ENCODE results near the gene OXER1.

OXER1 gene

DNA sequence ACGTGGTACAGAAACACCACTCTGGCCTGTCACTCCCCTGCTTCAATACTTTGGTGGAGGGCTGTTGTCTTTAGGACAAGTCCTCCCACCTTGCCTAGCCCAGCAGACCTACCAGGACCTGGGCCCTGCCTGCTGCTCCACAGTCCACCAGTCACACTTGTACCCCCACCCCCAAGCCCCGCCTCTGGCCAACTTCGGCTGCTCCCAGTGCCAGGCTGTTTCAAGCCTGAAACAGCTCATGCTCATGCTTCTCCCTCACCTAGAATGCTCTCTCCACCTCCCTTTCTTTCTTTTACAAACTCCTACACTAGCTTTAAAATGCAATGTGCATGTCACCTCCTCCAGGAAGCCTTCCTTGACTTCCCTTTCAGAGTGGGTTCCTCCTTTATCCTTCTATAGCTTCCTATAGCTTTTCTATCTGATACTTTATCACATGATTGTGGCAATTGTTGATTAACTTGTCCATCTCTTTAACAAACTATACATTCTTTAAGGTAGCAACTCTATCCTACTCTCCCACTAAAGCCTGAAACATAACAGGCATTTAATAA lies 4.8 kb upstream of the OXER1 start:
- DNase-seq = no peak

DNA sequence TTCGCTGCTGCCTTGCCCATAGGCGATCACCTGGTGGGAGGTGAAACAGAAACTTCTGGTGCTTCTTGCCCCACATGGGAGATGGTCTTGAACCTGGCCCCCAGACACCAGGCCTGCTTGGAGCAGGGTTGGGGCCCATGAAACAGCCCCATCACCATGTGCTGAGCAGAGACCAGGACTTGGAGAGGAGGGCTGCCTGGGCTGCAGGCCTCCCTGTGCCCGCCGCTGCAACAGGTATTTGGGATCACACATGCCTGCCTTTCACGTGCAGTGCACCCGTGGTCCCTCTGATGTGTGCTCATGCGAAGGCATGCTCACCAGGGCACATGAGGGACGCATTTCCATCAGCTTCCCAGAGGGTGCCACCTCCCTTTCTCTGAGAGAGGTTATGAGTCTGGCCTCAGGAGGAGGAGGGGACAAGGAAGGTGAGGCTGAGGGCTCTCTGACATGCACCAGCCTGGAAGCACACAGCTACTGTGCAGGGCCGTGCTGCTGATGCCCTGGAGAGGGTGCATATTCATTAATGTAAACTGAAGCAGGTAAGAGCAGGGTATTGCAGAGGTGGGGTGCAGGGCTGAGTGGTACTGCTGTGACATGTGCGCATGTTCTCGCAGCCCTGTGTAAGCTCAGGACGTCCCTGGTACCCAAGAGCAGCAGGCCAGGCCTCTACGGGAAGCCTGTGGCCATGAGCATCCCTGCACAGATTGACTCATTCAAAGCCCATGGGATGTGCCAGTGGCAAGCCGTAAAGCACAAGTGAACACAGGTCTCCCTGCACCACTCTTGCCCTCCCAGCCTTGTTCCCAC lies 4.2 kb upstream of the OXER1 start:
- DNase-seq = no peak

DNA sequence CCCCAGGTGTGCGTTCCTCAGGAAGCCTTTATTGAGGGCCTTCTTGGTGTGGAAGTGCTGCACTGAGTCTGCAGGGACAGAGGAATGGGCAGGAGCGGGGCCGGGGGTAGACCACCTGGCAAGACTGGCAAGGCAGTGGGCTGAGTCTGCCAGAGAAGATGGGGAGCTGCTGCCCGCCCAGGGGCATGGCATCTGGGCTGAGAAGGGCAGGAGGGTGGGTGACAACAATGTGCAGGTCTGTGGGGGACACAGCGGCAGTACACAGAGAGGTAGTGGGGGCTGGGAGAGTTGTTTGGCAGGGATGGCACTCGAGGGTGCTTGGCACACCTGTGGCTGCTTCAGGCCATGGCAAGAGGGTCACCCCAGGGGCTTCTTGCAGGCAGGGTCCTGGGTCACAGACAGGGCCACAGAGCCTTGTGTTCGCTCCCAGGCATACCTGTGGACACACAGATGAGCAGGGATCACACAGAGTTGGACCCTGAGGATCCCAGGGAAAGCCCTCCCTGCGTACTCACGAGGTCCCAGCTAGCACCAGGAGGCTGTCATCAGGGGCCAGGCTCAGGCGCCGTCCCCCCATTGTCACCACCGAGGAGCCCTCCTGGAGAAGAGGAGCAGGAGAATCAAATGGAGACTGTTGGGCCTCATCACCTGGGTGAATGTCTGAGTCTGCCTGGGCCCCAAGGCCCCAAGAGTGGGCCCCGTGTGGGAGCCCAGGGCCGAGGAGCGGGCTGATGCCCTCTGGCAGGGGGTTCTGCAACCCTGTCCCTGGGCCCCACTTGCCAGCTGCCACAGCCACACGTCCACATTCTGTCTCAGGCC lies 3.4 kb upstream of the OXER1 start:
- DNase-seq = no peak

DNA sequence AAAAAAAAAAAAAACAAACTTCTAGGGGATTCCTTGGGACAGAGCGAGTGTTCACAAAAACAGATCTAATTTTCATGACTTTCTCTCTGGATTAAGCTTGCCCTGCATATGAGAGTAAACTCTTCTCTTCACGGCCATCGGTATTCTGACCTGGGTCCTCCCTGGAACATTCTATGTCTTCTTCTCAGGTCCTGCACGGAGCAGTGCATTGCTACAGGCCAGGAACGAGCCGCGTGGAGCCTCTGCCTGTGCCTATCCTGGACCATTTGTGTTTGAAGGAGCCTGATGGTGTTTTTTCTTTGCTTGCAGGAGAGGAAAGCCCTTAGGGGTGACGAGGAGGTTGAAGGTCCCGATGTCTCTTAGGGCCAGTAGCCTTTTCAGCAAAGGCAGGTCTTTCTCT lies 1.8 kb upstream of the OXER1 start:
- no peak for DNase-seq

DNA sequence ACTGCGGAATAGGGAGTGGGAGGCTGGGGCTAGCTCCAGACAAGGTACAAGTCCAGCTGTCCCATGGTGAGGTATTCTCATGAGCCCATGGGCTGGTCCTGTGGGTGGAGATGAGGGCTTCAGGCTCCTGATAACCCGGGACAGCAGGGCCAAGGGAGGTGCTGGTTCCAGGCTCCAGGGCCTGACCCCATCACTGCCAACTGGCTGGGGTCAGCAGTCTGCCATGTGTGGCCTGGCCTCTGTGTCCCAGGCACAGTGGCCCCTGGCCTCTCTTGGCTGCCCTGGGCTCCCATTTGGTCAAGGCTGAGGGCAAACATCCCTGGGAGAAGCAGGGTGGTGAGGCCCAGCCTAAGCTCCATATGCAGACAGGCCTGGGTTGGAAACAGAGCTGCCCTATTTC lies 966 bp upstream of the OXER1 start:
- no peak for DNase-seq

DNA sequence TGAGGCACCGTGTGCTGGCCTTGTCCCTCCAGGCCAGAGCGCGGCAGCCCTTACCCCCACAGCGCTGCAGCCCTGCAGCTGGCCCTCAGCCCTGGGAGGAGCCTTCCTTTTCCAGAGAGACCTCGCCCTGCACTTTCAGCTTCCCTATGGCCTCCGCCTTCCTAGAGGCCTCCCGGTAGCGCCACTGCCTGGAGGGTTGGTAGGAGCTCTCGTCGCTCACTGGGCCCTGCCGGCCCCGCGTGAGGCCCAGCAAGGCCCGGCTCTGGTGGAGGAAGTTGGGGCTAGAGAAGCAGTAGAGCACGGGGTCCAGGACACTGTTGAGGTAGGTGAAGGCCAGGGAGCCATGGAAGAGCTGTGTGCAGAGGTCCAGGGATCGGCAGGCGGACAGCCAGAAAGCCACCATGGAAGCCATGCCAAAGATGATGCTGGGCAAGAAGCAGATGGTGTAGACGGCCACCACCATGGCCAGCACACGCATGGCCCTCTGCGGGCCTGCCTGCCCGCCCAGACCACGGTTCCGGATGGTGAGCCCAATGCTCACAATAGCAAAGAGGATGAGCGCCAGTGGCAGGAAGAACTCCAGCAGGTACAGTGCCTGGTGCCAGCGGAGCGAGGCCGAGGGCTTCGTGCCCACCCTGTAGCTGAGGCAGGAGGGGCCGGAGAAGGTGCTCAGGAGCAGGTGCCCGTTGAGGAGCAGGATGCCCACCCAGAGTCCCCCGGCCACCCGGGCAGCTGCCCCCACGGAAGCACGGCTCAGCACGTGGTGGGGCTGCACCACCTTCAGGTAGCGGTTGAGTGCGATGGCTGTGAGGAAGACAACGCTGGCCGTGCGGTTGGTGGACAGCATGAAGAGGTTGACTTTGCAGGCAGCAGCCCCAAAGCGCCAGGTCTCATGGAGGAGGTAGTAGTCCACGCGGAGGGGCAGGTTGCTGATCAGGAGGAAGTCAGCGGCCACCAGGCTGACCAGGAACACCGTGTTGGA lies 821 bp downstream of the OXER1 start:
- DNase-seq = no peak

DNA sequence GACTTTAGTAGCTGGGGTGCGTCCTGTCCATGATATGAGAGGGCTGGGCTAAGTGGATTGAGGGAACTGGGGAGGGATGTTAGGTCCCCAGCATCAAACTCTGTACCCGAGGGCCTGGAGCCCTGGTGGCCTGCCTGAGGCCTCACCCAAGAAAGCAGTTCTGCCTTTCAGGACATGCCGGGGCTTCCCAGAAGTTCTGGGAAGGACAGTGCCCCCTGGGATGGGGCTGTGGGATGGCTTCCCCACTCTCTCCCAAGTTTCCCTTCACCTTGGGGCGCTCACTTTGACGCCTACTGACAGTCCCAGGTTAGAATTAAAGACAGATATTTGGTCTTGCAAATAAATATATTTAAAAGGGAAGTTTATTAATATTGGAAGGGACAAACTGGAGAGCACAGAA lies 1.8 kb downstream of the OXER1 start:
- DNase-seq = no peak

DNA sequence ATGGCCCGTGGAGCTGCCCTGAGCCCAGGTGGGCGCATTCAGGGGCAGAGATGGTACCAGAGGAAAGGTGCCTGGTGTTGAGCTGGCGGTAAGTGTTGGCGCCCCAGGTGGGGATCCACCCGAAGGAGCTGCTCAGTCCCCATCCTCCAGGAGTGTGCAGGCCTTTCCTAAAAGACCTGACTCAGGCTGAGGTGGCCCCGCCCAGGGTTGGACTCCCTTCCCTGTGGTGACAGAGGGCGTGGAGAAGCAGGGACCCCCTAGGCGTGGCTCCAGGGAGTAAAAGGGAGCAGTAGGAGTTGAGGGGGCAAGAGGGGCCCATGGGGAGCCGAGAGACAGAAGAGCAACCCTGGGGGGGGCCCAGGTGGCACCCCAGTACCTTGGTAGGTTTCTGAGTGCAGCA lies 2.4 kb downstream of the OXER1 start:
- no peak for DNase-seq

DNA sequence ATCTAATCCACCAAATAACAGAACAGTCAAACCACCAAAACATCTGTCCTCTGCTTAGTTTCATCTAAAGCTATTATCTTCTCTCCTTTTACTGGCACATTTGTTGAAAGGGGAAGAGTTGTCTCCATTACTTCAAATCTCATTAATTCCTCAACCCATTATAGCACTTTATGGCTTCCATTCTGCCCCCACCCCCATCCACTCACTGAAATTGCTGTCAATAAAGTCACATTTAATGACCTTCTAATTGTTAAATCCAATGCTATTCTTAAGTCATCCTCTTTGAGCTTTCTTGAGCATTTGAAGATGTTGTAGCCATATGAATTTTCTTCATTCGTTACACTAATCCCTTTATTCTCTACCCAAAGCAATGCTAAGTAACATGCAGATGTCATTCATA lies 5.2 kb downstream of the OXER1 start:
- no peak for DNase-seq

DNA sequence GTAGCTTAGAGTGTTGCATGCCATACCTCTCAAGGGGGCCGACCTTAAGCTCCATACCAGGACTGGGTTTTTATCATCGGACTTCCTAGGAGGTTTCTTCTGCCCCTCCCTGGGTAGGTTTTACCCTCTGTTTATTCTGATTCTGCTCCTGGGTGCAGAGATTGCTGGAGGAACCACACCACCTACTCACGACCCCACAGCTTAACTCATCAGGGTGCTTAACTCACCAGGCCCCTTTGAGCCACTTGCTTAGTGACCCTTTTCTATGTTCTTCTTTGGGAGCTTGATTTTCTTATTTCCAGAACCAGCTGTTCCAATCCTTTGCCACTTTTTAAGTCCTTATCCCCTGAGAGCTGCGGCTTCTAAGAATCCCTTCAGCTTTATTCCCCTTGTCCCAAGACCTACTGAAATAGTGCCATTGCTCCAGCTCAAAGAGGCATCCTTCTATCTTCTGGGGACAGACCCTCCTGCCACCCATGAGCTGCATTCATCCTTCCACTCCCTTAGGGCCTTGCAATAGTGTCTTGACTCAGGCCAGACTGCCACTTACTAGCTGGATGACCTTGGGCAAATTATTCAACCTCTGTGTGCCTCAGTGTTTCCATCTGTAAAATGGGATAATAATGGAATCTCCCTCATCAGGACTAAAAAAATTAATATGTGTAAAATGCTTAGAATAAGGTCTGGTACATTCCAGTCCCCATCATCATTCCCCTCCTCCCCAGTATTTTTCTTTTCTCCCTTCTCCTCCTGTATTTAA lies 5.8 kb downstream of the OXER1 start:
- no peak for DNase-seq

DNA sequence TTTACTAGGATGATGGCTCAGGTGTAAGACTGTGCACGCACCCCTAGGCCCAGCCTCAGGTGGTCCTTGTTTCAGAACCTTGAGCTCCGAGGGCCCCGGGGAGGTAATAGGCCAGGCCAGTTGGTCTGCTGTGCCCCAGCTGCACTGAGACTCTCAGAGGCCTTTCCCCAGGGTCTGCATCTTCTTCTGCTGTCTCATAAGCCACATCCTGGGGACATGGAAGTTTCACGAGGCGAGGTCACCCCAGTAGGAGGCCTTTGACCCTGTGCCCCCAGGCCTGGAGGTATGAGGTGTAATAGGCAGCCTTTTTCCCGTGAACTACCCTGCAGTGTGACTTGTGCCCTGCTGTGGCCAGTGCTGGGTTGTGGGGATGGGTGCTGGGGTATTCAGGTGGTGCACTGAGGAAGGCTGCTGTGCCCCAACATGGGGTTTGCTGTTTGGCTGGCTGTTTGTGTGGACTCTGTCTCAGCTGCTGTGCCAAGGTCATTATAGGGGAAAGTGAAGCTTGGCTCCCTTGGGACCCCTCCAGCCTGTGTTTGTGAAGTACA lies 6.9 kb downstream of the OXER1 start:
- DNase-seq = no peak

DNA sequence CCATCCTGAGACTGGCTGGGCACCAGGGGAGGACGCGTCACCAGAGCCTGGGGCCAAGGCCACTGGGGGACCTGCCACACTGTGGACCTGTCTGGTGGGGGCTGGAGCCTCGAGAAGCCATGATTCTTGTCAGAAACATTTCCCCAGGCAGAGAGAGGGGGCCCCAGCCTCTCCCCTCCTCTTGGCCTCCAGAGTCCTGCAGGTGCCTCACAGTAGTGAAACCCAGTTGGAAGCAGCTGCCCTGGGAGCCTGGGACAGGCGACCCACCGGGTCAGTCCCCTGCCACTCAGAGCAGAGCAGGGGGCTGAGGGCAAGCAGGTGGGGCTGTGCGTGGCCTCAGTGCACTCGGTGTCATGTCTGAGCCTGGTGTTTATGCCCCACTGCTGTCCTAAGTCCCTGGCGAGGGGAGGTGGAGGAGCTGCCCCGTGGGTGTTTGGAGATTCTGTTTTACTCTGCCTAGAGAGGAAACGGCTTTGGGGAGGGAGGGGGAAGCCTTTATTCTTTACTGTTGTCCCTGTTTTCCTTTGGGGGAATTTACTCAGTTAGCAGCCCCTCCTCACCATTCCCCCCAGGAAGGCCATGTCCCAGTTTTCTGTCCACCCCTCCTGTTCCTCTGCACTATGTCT lies 7.7 kb downstream of the OXER1 start:
- DNase-seq = no peak

DNA sequence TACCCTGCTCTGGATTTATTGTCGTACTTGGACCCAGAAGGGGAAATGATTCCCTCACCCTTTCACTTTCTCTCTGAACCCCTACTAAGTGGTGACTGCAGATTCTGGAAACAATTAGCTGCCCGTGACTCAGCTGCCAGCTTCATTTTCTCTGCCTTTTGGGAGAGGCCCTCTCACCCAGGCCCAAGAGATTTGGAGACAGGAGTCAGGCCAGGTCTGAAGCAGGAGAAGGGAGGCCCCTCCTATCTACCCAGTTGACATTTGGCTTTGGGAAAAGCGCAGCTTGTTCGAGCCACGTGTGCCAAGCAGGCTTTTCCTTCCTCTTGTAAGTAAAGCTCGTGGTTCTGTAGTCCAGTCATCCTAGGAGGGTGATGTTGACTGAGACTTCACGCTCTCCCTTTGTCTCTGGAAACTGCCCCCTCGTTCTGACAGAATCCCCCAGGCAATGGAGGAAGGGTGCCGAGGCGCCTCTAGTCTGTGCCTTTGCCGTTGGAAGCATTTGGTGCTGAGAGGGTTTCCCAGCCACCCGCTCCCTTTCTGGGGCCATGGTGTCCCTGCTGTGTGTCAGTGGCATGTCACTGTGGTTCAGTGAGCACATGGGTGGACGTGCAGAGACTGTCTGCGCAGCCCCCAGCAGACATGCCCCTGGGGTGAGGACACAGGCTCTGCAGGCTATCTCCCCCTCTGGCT lies 8.6 kb downstream of the OXER1 start:
- DNase-seq = no peak

DNA sequence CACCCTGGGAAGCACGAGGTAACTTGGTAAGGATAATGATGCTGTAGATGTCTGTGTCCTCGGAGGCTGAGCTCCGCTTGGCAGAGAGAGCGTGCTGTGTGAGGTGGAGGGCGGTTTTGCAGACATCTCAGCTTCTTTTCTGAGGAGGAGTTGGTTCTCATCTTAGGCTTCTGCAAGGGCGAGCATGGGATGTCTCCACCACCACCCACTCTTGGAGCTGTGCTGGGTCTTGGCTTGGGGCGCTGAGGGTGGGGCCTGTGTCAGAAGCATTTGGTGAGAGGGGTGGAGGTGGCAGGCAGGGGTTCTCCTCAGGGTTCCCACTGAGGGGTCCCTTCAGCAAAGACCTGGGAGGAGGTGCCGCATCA lies 9.2 kb downstream of the OXER1 start:
- no peak for DNase-seq

DNA sequence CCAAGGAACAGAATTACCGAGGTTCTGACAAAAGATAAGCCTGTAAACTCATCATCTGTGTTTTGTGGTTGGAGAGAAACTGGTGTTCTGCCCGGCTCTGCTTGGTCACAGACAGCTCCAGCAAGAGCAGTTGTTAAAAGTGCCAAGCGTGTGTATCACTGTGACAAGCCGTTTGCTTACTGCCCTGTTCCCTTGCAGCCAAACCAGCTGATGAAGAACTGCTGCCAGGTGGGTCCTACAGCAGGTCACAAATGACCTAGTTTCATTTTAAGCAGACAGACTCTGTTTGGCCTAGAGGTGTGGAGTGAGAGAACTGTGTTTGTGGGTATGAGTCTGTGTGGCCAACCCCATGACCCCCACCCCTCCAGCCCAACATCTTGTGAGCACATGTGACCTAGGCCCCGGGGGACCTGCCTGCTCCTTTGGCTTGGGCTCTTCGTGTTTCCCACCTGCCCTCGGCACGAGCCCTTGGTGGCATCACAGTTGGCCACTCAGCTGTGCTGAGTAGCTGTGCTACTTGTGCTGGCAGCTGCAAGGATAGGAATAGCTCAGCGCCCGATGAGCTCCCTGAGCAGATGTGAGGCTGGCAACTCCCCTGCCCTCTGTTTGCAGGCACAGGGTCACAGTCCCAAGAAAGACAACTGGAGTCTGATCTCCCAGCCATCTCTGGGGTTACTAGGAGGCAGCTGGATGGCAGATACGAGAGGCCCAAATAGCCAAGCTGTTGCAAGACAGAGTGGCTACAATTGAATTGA lies 9.7 kb downstream of the OXER1 start:
- no peak for DNase-seq

DNA sequence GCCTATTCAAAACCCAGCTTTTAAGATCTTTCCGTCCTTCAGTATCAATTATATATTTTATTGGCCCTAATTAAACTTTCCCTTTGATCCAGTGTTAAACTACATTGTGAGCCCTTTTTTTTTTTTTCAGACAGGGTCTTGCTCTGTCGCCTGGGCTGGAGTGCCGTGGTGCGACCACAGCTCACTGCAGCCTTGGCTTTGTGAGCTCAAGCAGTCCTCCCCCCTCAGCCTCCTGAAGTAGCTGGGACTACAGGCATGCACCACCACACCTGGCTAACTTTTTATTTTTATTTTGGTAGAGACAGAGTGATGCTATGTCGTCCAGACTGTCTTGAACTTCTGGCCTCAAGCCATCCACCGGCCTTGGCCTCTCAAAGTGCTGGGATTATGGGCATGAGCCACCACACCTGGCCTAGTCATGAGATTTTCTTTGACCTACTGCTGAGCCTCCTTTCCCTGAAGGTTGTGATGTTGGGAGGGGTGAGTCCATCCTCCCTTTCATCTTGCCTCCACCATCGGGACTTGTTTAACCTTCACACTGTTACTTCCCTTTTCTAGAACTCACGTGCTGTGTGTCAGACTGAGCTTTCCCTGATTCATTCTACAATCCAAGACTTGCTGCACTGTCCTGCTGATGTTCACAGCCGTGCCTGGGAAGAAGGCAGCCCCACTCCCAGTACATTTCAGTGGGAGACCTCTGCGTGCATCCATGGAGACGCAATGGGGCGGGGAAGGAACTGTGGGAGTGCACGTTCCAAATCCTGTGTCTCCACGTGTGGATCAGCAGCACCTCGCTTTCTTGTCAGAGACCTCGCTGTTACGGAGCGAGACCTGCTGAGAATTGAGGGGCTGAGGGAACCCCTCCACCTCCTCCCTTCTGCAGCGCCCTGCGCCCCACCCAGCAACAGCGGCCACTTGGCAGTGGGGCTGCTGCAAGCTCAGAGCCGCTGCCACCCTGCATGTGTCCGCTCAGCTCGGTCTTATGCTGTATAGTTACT lies 10.8 kb downstream of the OXER1 start:
- no peak for DNase-seq

DNA sequence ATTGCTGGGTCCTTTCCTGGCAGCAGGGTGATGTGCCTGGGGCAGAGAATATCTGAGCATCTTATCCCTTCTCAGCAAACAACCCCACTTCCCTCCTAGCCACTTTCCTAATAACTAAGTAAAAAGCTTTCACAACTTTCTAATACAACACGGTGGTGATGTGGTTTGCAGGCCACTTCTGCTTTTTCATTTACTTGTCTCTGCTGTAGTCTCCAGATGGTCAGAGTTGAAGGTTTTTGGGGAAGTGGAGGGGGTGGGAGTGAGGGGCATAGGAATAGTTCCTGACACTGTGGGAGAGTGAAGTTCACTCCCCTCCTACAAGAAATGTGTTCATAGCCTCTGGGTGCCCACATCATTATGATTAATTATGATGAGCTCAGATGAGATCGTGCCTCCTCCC lies 11.6 kb downstream of the OXER1 start:
- no peak for DNase-seq

DNA sequence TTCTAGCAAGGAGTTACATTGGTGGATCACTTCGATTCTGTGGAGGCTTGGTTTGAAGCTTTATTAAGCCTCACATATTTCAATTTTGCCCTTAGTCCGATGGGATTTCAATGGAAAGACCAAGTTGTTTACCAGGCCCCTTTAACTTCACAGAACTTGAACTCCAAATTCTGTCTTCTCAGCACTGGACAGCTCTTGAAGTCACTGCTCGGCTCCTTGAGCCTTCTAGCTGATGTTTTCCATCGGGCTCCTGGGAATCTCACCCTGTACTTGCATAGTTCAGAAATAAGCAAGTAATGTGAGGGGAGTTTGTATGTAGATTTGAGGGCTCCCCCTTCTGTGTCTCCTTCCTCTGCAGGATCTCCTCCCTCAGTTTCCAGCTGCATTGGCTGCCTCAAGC lies 15.1 kb downstream of the OXER1 start:
- no peak for DNase-seq

DNA sequence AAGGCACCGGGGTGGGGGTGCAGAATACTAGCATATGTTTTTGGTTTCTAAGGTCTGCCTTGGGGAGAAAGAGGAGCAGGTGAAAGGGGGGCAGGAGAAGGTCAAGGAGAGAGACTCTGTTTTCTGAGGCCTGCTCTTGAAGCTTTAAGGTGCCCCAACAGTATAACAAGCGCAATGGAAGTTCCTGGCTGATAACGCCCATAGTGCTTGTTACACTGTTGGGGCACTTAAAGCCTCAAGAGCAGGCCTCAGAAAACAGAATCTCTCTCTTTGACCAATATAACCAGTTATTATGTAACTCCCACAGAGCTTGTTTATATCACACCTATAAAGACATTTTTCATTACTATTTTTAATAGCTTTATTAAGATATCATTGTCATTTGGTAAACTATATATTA lies 16.5 kb downstream of the OXER1 start:
- DNase-seq = no peak

All from activated CD4-positive, alpha-beta T cell treated with anti-CD3 and anti-CD28 coated beads, Interleukin-2, amount 50 U/mL, for 4 hours (primary cell).